Vagina (tissue), 2 donors: Measurements from ENCODE around the gene IFRD1.

Experiments
- CTCF ChIP-seq, 3 experiments: fragments of 450-650 bp in 2 of 3; fragments of 200-600 bp in 1 of 3; sonication (generic) in 1 of 3; IDR thresholded peaks; one replicate each; pipeline ENCODE4 v1.5.1; 2017 to 2019; ENCODE audit warnings: antibody characterized with exemption in 3 of 3, mild to moderate bottlenecking in 2 of 3, moderate library complexity in 2 of 3
- POLR2A ChIP-seq, 2 donors: fragments of 450-650 bp; IDR thresholded peaks; one replicate each; pipeline ENCODE4 v1.6.1; 2017; ENCODE audit warnings: antibody characterized with exemption in 2 of 2, mild to moderate bottlenecking in 2 of 2, moderate library complexity in 2 of 2

- no peak for TF ChIP-seq CTCF (IDR thresholded peaks at IDR 0.05)
- no peak for TF ChIP-seq POLR2A (IDR thresholded peaks at IDR 0.05)
Measured at GRCh38 chr7:112431803-112432202, 18.5 kb upstream of the IFRD1 start.
